ENCODE results near the gene VSTM5.

DNA sequence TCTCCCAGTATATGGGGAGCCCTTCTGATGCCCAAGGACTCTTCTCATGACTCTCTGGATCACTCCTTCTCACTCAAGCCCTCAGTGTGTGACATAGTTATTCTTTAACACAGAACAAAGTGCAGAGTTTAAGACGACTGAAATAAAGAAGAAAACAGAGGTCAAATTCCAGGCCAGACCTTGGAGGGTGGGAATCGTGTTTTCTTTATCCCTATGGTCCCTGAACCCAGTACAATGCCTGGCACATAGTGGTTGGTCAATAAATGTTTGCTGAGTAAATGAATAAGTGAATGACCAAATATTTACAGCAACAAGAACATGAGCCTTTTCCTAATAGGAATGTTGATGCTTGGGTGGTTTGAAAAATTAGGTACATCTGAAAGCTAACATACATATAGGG, 28.8 kb downstream of the VSTM5 start:
- TF ChIP-seq, protein P1, sequence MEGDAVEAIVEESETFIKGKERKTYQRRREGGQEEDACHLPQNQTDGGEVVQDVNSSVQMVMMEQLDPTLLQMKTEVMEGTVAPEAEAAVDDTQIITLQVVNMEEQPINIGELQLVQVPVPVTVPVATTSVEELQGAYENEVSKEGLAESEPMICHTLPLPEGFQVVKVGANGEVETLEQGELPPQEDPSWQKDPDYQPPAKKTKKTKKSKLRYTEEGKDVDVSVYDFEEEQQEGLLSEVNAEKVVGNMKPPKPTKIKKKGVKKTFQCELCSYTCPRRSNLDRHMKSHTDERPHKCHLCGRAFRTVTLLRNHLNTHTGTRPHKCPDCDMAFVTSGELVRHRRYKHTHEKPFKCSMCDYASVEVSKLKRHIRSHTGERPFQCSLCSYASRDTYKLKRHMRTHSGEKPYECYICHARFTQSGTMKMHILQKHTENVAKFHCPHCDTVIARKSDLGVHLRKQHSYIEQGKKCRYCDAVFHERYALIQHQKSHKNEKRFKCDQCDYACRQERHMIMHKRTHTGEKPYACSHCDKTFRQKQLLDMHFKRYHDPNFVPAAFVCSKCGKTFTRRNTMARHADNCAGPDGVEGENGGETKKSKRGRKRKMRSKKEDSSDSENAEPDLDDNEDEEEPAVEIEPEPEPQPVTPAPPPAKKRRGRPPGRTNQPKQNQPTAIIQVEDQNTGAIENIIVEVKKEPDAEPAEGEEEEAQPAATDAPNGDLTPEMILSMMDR (conservative IDR thresholded peaks at IDR 0.05; ENCODE audit: low read length) = no peak
- TF ChIP-seq EZH2phosphoT487 (IDR thresholded peaks at IDR 0.05; ENCODE audit: borderline replicate concordance, low read depth, low read length) = no peak
